ENCODE measurements around the gene KCNH2.

KCNH2 gene

GRCh38 chr7:150958062-150958552 is 20.0 kb downstream of the KCNH2 start:
- no peak for DNase-seq

GRCh38 chr7:150957133-150958020 is 20.7 kb downstream of the KCNH2 start:
- no peak for DNase-seq

DNA sequence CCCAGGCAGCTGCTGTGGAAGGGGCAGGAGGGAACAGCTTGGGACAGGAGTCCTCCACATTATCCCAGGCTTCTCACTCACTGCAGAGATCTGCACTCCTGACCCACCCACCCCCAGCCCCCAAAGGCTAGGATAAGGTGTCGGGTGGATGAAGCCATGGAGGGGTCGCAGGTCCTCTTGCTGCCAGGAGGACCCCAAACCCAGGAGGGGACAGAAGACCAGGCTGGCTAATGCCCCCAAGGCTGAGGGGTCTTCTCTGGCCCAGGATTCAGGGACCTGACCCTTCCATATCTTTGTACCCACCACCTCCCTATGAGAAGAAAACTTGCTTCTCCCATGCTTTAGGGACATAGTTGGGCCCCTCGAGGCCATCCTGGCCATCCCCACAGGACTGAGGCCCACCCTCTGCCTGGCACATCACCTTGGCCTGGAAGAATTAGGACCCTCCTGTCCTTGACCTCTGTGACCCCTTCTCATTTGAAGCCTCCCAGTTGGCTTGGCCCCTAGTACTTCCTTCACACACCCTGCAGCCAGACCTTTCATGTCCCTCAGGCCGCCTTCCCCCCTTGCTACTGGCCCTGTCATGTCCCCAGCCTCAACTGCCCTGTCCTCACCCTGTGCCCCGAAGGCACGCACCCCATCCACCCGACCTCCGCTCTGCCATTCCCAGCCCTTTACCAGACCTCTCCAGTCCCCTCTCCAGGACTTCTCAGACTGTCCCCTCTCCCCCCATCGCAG is 21.6 kb downstream of the KCNH2 start:
- no peak for DNase-seq

DNA sequence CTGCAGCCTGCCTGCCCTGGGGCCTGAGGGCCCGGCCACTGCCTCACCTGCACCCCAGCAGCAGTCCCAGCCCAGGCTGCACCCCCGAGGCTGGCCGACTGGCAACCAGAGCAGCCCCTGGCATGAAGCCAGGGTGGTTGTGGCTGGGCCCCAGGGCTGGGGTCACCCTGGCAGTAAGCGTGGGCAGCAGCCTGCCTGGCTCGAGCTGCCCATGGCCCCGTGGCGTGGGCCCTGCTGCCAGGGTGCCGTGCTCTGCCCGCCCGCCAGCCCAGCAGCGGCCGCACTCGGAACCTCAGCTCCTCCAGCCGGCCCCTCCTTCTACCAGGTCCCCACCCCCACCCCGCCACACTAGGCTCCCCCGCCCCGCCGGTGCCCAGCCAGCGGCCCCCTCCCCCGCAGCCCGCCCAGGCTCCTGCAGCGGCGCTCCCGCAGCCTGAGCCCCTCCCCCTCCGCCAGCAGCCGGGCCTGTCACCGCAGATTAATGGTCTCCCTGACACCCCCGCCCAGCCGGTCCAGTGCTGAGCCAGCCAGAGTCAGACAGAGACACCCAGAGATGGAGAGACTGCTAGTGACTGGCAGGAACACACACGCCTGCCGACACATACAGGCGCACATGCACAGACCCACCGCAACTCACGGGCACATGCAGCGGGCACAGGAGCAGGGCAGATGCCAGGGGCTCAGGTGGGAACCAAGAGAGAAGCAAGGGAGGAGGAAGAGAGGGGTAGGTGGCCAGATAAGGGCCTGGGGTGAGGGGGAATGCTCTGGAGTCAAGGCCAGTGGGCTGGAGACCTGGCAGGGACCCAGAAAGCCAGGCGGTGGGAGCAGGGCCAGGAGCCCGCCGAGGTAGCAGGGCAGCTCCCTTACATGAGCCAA is 22.4 kb downstream of the KCNH2 start:
- no peak for DNase-seq

DNA sequence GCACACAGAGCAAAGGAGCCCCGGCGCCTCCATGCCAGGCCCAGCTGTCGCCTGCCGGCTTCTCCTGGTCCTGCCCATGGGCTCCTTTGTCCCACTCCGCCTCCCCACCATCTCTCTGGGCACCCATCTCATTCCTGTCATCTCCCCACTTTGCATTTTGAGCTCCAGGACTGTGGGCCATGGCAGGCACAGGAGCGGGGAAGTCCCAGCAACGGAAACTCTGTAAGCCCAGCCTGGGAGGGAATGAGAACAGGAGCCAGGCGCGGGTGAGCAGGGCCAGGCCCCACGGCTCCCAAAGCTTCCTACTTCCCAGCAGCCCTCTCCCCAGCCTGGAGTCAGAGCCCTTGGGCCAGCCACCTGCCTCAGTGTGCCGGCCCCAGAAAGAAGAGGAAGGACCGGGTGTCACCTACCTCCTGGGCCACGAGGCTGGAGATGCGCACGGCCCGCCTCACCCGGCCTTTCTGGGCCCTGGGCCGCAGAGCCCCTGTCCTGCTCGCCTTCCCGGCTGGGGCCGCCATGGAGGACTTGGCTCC is 23.1 kb downstream of the KCNH2 start:
- no peak for DNase-seq

DNA sequence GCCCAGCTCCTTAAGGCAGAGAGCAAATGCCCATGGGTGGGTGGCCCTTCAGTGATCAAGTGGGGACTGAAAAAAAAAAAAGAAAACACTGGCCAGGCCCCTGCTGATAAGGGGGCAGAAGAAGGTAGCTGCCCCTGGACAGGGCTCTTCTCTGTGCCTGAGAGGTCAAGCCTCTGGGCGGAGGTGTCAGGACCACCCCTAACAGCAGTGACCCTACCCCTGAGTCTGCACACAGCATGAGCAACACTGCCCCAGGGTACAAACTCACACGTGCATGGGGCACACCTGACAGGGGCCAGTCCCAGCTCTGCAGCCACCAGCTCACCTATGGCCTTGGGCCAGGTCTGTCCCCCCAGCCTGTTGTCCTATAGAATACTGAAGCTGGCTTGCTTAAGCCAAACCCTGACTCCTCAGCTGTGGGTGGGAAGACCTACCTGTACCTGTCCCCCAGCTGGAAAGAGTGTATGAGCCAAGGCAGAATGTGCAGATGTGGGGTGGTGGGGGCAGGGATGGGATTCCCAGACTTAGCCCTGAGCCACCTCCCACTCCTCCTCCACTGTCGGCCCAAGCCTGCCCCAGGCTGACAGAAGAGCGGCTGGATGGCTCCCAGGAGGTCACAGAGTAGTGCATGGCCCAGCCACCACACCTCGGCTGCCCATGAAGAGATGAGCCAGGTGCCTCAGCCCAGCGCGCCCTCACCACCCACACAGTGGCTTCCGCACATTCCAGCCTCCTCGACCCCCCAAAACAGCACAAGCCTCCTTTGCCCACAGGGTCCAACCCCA is 23.7 kb downstream of the KCNH2 start:
- DNase-seq: no peak

DNA sequence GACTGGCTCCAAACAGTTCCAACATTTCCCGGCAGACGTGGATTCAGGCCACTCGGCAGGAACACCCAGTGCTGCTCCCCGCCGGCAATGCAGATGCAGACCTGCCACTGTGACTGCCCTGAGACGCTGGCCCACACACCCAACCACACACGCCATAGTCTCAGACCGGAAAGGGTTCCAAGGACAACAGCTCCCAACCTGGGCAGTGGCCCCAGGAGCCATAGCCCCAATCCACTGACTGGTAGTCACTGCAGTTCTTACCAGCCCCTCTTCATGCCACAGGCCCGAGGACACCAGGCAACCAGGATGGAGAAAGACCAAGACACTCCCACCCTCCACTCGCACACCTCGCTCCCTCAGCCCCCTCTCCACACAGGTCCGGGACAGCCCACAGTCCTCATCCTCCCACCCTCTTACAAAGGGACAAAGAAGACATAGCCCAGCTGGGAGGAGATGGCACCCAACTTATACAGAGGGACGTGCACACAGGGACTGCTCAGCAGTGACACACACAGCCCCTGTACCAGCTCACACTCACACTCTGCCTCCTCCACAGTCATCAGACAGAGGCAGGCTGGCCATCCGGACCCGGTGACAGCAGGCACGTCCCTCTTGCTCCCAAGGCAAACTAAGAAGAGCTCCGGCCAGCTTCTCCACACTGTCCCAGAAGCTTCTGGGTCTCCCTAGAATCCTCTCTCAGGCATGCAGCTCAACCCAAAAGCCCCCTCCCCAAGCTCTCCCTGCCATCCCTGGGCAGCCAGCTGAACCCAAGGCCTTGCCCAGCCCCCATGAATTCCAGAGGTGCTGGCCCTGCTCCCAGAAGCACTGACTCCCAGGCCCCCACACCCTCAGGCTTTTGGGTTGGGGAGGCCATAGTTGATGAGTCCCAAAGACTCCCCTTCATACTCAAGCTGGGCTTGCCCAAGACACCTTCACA is 24.8 kb downstream of the KCNH2 start:
- no peak for DNase-seq

GRCh38 chr7:150952331-150953050 is 25.6 kb downstream of the KCNH2 start:
- no peak for DNase-seq

- no peak for DNase-seq
These were observed 26.6 kb downstream of the KCNH2 start for GRCh38 chr7:150951521-150951920.

DNA sequence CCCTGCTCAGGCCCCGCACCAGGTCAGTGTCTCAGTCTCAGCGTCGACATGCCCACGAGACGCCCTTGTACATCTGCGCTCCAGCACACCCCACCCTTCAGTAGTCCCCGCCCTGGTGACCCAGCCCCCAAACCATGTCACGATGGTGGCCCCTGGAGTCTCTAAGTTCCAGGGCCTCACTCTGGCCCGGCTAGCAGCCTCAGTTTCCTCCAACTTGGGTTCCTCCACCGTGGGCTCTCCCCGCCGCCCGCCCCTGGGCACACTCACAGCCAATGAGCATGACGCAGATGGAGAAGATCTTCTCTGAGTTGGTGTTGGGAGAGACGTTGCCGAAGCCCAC is 27.0 kb downstream of the KCNH2 start:
- DNase-seq: no peak

- no peak for DNase-seq
These were observed 27.5 kb downstream of the KCNH2 start for GRCh38 chr7:150950496-150951180.

DNA sequence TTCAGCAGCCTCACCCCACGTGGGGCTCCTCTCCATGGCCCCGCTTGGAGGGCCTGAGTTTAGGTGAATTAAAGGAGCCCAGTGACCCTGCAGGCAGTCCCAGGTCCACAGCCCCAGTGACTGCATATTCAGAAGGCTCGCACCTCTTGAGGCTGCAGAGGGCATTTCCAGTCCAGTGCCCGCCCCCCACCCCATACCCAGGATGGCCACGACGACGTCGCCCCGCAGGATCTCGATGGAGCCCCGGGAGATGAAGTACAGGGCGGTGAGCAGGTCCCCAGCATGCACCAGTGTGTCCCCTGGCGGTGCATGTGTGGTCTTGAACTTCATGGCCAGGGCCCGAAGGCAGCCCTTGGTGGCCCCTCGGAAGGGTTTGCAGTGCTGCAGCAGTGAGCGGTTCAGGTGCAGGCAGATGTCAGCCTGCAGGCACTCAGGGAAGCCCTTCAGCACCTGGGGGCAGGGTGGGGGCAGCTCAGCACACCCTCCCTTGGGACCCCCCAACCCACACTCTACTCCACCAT is 28.1 kb downstream of the KCNH2 start:
- no peak for DNase-seq

DNA sequence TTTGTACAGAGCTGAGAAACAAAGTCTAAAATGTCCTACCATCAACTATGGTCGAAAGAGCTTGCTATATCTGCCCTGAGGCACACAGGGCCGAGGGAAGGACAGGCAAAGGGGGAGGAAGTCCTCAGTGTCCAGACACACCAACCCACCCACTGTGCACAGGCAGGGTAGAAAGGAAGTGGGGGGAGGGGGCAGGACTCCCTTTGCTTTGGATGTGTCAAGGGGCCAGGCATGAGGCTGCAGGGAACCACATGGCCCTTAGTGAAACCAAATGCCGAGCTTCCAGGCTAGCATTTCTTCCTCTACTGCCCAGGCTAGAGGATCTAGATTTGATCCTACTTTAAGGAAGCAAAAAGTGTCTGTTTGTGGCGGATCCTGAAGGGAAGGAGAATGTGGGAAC is 28.6 kb downstream of the KCNH2 start:
- no peak for DNase-seq

- DNase-seq: no peak
These were observed 29.3 kb downstream of the KCNH2 start for GRCh38 chr7:150948791-150949251.

DNA sequence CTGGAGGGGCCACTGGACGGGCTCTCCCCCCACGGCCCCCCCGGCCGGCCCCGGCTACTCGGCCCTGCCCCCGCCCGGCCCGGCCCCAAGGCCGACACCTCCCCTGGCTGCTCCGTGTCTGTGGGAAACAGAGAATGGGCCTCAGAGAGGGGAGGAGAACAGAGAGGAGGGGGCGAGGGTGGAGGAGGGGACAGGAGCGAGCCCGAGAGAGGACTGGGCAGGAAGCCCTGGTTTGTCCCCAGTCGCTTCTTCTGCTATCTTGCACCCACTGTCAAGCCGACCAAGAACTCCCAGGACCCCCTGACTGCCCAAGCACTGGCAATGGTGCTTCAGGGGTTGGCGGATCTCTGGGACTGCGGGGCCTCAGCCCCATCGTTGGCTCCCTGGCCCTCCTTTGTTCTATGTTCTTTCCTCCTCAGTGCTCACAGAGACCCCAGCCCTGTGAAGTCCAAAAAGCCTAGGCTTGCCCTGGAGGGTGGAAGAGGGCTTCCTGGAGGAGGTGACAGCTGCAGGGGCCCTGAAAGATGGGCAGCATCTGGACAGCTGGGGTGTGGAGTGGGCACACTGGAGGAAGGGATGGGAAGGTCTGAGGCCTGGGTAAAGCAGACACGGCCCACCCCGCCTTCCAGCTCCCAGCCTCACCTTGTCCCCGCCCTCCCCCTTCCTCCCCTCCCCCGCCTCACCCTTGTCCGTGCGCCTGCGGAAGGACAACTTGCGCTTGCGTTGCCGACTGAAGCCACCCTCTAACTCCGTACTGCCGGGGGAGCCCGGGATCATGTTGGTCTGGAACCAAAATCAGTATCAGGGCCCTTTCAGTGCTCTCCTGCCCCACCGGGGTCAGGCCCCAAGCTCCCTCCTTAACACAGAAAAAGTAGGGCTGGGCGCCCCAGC is 30.1 kb downstream of the KCNH2 start:
- no peak for DNase-seq

GRCh38 chr7:150947241-150947745 is 30.8 kb downstream of the KCNH2 start:
- no peak for DNase-seq

- DNase-seq: no peak
These were observed 31.5 kb downstream of the KCNH2 start for GRCh38 chr7:150946421-150947240.
